WI38 (cell line): ENCODE results near the gene RAB38.

Experiments used
- H3K4me3 ChIP-seq: 2 replicates; pipeline ENCODE4 v1.5.1; 2011; ENCODE audit warnings: low read depth, mild to moderate bottlenecking, control low read depth, low read length
- CTCF ChIP-seq: IDR thresholded peaks from 2 replicates; pipeline ENCODE4 v1.5.1; 2012; ENCODE audit warnings: low read depth, mild to moderate bottlenecking, control low read depth, low read length

Gene RAB38

GRCh38 chr11:88089134-88089533, 86.1 kb downstream of the RAB38 start:
- no peak for TF ChIP-seq CTCF
- H3K4me3 ChIP-seq = no peak overlapping the region

GRCh38 chr11:88087337-88087736, 87.9 kb downstream of the RAB38 start:
- no peak overlapping the region for H3K4me3 ChIP-seq
- TF ChIP-seq CTCF = no peak

- no peak for TF ChIP-seq CTCF
Observed at GRCh38 chr11:88086297-88086696, 88.9 kb downstream of the RAB38 start.

GRCh38 chr11:88070437-88070836, 104.8 kb downstream of the RAB38 start:
- TF ChIP-seq CTCF = no peak
- no peak overlapping the region for H3K4me3 ChIP-seq

More at GRCh38 chr11:88086297-88086696, 88.9 kb downstream of the RAB38 start:
- H3K4me3 ChIP-seq = no peak overlapping the region

- no peak for TF ChIP-seq CTCF
- no peak overlapping the region for H3K4me3 ChIP-seq
Observed at GRCh38 chr11:88068848-88069554, 106.2 kb downstream of the RAB38 start.

GRCh38 chr11:88066090-88066489, 109.2 kb downstream of the RAB38 start:
- no peak for TF ChIP-seq CTCF

GRCh38 chr11:88064097-88064705, 111.0 kb downstream of the RAB38 start:
- no peak overlapping the region for H3K4me3 ChIP-seq
- TF ChIP-seq CTCF = no peak

More at GRCh38 chr11:88066090-88066489, 109.2 kb downstream of the RAB38 start:
- no peak overlapping the region for H3K4me3 ChIP-seq
